ENCODE results near the gene PAK4.

GRCh38 chr19:39160523-39160861, 34.9 kb downstream of the PAK4 start:
- TF ChIP-seq POLR2AphosphoS5 (IDR thresholded peaks at IDR 0.05; ENCODE audit: low read depth, low read length), result no peak
- no peak for TF ChIP-seq TAF1 (IDR thresholded peaks at IDR 0.05; ENCODE audit: borderline replicate concordance, insufficient read depth, low read length)
- TF ChIP-seq REST (IDR thresholded peaks at IDR 0.05; ENCODE audit: insufficient read depth in 1 of 2, low read depth in 2 of 2, low read length in 2 of 2), result no peak
- TF ChIP-seq SIN3A (IDR thresholded peaks at IDR 0.05; ENCODE audit: borderline replicate concordance, insufficient read depth, low read length), result no peak
- no peak for TF ChIP-seq FOXP2 (optimal IDR thresholded peaks at IDR 0.05; ENCODE audit: borderline replicate concordance, extremely low read depth, extremely low read length, insufficient read depth)
